ENCODE results near the gene GSC. TPM values are rescaled to one million over a fixed set of nuclear protein-coding genes. Genes with fewer than 3 reads are reported as not detected.

GSC gene
- total RNA-seq, 4 donors from 2014 or later: 3.6 to 11.0 (median 4.7) TPM

- H3K4me1 ChIP-seq: peaks cover 8 to 24% of the 10 kb centered on the region in 2 donors
- H3K9me3 ChIP-seq: no peaks in the 10 kb centered on the region
- H3K4me3 ChIP-seq (replicated peaks in 1 of 3): no peak overlapping the region
- H3K27ac ChIP-seq: no peak overlapping the region
- H3K27me3 ChIP-seq: peaks cover 50% of the 10 kb centered on the region
- intact Hi-C loops (cut with DNase I): no loop called here
- WGBS, 2 donors: 21 to 31% methylated on average over 46 to 51 of the region's 54 CpGs
- TF ChIP-seq CTCF (IDR thresholded peaks at IDR 0.05) (no peak), POLR2A (IDR thresholded peaks at IDR 0.05) (no peak)
- no peaks in the 10 kb centered on the region for H3K36me3 ChIP-seq
- DNase-seq: no peak
Observed at GRCh38 chr14:94771158-94771905, 1.4 kb upstream of the GSC start.

- Histone ChIP-seq H3K9me3 (no peaks in the 10 kb centered on the region), H3K27ac (no peak overlapping the region), H3K4me1 (peaks cover 8 to 24% of the 10 kb centered on the region in 2 donors), H3K36me3 (no peaks in the 10 kb centered on the region), H3K4me3 (replicated peaks in 1 of 3) (no peak overlapping the region), H3K27me3 (peaks cover 45% of the 10 kb centered on the region)
- DNase-seq: no peak
- WGBS, 2 donors: 44 to 47% methylated on average over 9 of the region's 9 CpGs
- TF ChIP-seq POLR2A (IDR thresholded peaks at IDR 0.05): no peak
- intact Hi-C loops (cut with DNase I): no loop called here
Observed at GRCh38 chr14:94770815-94771157, 873 bp upstream of the GSC start.

GRCh38 chr14:94770251-94770749, 387 bp upstream of the GSC start:
- Histone ChIP-seq H3K4me3 (replicated peaks in 1 of 3) (peak overlapping the region in 2 of 3 donors; percentile 28 to 42), H3K9me3 (no peaks in the 10 kb centered on the region), H3K27me3 (peaks cover 41% of the 10 kb centered on the region), H3K4me1 (peaks cover 8 to 24% of the 10 kb centered on the region in 2 donors), H3K36me3 (no peaks in the 10 kb centered on the region), H3K27ac (peak overlapping the region in 2 of 3 donors; percentile 4 to 49)
- 12 to 15% methylated on average over 18 of the region's 18 CpGs for WGBS, 2 donors
- no peak for TF ChIP-seq CTCF (IDR thresholded peaks at IDR 0.05)
- TF ChIP-seq POLR2A (IDR thresholded peaks at IDR 0.05): no peak
- DNase-seq: no peak
- intact Hi-C loops (cut with DNase I): no loop called here

GRCh38 chr14:94768521-94769390, 1.2 kb downstream of the GSC start:
- intact Hi-C loops (cut with DNase I): no loop called here
- no peaks in the 10 kb centered on the region for H3K9me3 ChIP-seq
- 10 to 11% methylated on average over 24 to 31 of the region's 82 CpGs for WGBS, 2 donors
- no peak for TF ChIP-seq CTCF (IDR thresholded peaks at IDR 0.05)
- TF ChIP-seq POLR2A (IDR thresholded peaks at IDR 0.05): no peak
- H3K4me1 ChIP-seq: peaks cover 8 to 24% of the 10 kb centered on the region in 2 donors
- H3K4me3 ChIP-seq (replicated peaks in 1 of 3): peak overlapping the region in 2 of 3 donors; percentile 6 to 42
- H3K36me3 ChIP-seq: no peaks in the 10 kb centered on the region
- H3K27me3 ChIP-seq: peaks cover 35% of the 10 kb centered on the region
- DNase-seq: peak in 1 of 2 donors; percentile 11
- peak overlapping the region in 1 of 3 donors; percentile 30 for H3K27ac ChIP-seq

- H3K27ac ChIP-seq: no peak overlapping the region
- intact Hi-C loops (cut with DNase I): no loop called here
- TF ChIP-seq POLR2A (IDR thresholded peaks at IDR 0.05) (no peak), CTCF (IDR thresholded peaks at IDR 0.05) (no peak)
- no peaks in the 10 kb centered on the region for H3K36me3 ChIP-seq
- H3K4me3 ChIP-seq (replicated peaks in 1 of 3): no peak overlapping the region
- H3K4me1 ChIP-seq: peaks cover 8 to 24% of the 10 kb centered on the region in 2 donors
- no peaks in the 10 kb centered on the region for H3K9me3 ChIP-seq
- H3K27me3 ChIP-seq: peaks cover 32% of the 10 kb centered on the region
- 11 to 14% methylated on average over 26 of the region's 26 CpGs for WGBS, 2 donors
- DNase-seq: no peak
Observed at GRCh38 chr14:94768141-94768520, 1.8 kb downstream of the GSC start.

All from thyroid gland (tissue), 4 donors.